PFSK-1 (cell line): ENCODE data around the gene PRKAR1A.

Source experiments
- FOXP2 ChIP-seq: optimal IDR thresholded peaks from 2 replicates; pipeline ENCODE3; 2011; ENCODE audit warnings: borderline replicate concordance, control low read depth, inconsistent platforms; ENCODE audit not compliant: insufficient read depth; ENCODE audit errors: extremely low read length, extremely low read depth
- POLR2AphosphoS5 ChIP-seq: IDR thresholded peaks from 2 replicates; pipeline ENCODE4 v1.6.1; 2012; ENCODE audit warnings: low read depth, mild to moderate bottlenecking, control low read depth, low read length, moderate library complexity
- REST ChIP-seq, 2 experiments: IDR thresholded peaks; 2 replicates each; pipeline versions ENCODE4 v1.6.1 to v1.8.0; 2011 to 2012; ENCODE audit warnings: low read depth in 2 of 2, low read length in 2 of 2, control low read depth in 1 of 2, inconsistent platforms in 1 of 2, mild to moderate bottlenecking in 1 of 2, moderate library complexity in 1 of 2; ENCODE audit not compliant: insufficient read depth in 1 of 2
- SIN3A ChIP-seq: IDR thresholded peaks from 2 replicates; pipeline ENCODE4 v1.6.1; 2012; ENCODE audit warnings: mild to moderate bottlenecking, low read length, moderate library complexity, borderline replicate concordance; ENCODE audit not compliant: insufficient read depth
- TAF1 ChIP-seq: IDR thresholded peaks from 2 replicates; pipeline ENCODE4 v1.6.1; 2012; ENCODE audit warnings: low read length, control low read depth, borderline replicate concordance; ENCODE audit not compliant: insufficient read depth

The PRKAR1A gene

GRCh38 chr17:68544111-68544915, 32.1 kb downstream of the PRKAR1A start:
- TF ChIP-seq FOXP2 (no peak), REST (IDR thresholded peaks at IDR 0.05; ENCODE audit: insufficient read depth in 1 of 2, low read depth in 2 of 2, low read length in 2 of 2) (no peak)

- no peak for TF ChIP-seq SIN3A
- no peak for TF ChIP-seq FOXP2
- no peak for TF ChIP-seq TAF1
- TF ChIP-seq POLR2AphosphoS5 = no peak
- no peak for TF ChIP-seq REST (IDR thresholded peaks at IDR 0.05; ENCODE audit: insufficient read depth in 1 of 2, low read depth in 2 of 2, low read length in 2 of 2)
These were observed 44.3 kb downstream of the PRKAR1A start for GRCh38 chr17:68556551-68556950.

GRCh38 chr17:68559316-68559715, 47.1 kb downstream of the PRKAR1A start:
- TF ChIP-seq POLR2AphosphoS5 (no peak), FOXP2 (no peak), REST (IDR thresholded peaks at IDR 0.05; ENCODE audit: insufficient read depth in 1 of 2, low read depth in 2 of 2, low read length in 2 of 2) (no peak), SIN3A (no peak), TAF1 (no peak)

- TF ChIP-seq POLR2AphosphoS5 = no peak
- no peak for TF ChIP-seq SIN3A
- TF ChIP-seq REST (IDR thresholded peaks at IDR 0.05; ENCODE audit: insufficient read depth in 1 of 2, low read depth in 2 of 2, low read length in 2 of 2) = no peak
- TF ChIP-seq TAF1 = no peak
- no peak for TF ChIP-seq FOXP2
These were observed 48.9 kb downstream of the PRKAR1A start for GRCh38 chr17:68560966-68561720.
